ENCODE results near the gene TBCCD1.
A peak's percentile ranks its signal among the peaks of the same experiment; 100 is the strongest.

Gene TBCCD1, protein sequence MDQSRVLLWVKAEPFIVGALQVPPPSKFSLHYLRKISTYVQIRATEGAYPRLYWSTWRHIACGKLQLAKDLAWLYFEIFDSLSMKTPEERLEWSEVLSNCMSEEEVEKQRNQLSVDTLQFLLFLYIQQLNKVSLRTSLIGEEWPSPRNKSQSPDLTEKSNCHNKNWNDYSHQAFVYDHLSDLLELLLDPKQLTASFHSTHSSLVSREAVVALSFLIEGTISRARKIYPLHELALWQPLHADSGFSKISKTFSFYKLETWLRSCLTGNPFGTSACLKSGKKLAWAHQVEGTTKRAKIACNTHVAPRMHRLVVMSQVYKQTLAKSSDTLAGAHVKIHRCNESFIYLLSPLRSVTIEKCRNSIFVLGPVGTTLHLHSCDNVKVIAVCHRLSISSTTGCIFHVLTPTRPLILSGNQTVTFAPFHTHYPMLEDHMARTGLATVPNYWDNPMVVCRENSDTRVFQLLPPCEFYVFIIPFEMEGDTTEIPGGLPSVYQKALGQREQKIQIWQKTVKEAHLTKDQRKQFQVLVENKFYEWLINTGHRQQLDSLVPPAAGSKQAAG

DNA sequence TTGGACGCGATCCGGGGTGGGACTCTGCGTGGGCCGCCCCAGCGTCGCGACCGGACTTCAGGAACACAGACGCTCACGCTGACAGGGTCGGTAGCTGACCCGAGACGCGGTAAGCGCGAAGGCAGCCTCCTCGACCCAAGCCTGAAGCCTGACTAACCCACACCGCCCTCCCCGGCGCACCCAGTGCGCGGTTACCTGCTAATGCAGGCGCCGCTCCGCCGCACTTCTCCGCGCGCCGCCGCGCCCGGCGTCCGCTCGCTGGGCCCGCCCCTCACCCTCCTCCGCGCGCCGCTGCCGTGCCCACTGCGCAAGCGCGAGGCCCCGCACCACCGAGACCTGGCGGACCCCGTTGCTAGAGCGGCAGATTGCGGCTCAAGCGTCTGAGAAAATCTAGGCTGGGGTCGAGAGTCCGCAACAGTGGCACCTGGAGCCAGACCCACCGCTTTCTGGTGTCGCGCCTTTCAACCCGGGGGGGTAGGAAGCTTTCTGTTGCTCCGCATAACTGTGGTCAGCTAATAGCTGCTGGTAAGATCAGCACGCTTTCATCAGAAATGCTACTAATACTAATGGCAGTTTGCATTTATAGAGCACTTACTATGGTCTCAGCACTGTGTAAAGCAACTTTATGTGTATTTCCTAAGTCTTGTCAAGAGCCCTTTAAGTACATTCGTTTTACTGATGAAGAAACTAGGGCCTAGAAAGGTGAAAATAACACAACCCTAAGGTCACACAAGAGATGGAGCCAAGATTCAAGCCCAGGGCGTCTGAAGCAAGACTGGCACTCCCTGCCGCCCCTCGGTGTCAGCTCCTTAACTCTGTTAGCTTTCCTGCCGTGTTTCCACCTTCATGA, at the start of gene TBCCD1:
TBCCD1 (minus strand) TSS at position 268 of the 850 bp plus-strand sequence. CDS start 3,010 bp downstream, outside the sequence.
- Histone ChIP-seq H3K9ac (peak within 1 kb of the TSS; percentile 86 to 94 (median 90)), H3K4me3 (peak within 1 kb of the TSS; percentile 74 to 98 (median 88)), H3K27me3 (no peaks in the 10 kb centered on the region), H3K4me1 (peaks cover 42 to 63% (median 47%) of the 10 kb centered on the region in 10 experiments), H3K27ac (peak within 1 kb of the TSS; percentile 75 to 89 (median 81)), H3K4me2 (peak within 1 kb of the TSS; percentile 85 to 97 (median 95)), H4K20me1 (peaks cover 0 to 14% (median 5%) of the 10 kb centered on the region in 11 experiments; a peak in 8 of 22 replicates), H3K36me3 (peaks cover 5 to 24% (median 23%) of the 10 kb centered on the region in 11 experiments; a peak in 21 of 22 replicates), H3K9me3 (replicated peaks in 1 of 11) (no peaks in the 10 kb centered on the region)
- TF ChIP-seq Cebpa-rat (IDR thresholded peaks at IDR 0.05), result no peak

DNA sequence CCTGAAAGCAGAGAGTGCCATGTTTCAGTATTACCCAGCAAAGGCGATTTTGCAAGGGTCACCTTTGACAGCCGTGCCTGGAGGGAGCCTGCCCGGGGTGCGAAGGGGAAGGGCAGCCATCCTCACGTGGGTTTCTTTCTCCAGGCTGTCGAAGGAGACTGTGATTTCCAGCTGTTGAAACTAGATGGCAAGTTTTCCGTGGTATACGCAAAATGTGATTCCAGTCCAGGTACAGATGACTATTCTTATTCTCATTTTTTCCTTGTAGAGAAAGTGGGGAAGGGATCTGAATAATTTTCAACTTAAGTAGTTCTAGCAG, 49.1 kb upstream of the TBCCD1 start:
- Histone ChIP-seq H3K4me2 (no peak overlapping the region), H3K9ac (no peak overlapping the region), H3K9me3 (replicated peaks in 1 of 11) (no peaks in the 10 kb centered on the region), H3K27me3 (peaks cover 0 to 7% (median 0%) of the 10 kb centered on the region in 11 experiments; a peak in 3 of 22 replicates), H3K36me3 (no peaks in the 10 kb centered on the region), H3K27ac (no peak overlapping the region), H4K20me1 (no peaks in the 10 kb centered on the region), H3K4me3 (no peak overlapping the region), H3K4me1 (peaks cover 5 to 19% (median 13%) of the 10 kb centered on the region in 10 experiments; a peak in 18 of 20 replicates)
- TF ChIP-seq Cebpa-rat (IDR thresholded peaks at IDR 0.05), result no peak

DNA sequence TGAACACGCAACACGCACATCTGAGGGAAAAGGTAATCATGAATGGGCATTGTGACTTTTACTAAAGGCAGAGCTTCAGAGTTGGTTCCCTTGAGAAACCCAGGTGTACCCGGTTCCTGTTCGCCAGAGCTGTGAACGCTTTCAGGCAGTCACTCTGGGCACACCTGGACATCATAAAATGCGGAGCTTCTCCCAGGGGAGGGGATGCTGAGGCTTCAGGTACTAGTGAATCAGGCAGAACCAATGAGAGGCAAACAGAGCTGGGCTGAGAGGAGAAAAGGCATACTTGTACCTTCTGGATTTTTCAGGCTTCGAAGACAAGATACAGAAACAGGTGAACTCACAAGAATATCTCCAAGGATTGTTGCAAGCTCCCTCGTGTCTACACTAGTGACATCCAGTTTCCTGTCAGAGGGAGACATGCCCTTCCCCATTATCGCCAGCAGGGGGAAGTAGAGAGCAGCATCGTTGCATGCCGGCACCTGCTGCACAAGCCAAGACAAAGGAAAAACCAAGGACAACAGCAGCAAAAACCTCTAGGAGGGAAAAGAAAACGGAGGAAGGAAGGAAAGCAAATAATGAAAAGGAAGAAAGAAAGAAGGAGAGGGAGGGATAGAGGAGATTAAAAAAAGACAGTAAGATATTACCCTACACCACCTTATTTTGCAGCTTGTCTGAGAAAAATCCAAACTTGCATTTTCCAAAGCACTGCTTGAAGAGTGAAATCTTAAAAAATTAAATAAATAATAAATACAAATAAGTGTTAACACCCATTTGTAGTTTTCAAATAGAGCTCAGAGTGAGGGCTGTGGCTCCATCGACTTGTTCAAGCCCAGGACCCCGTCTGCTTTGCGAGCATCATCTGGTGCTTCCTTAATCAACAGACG, 47.7 kb upstream of the TBCCD1 start:
- H3K27me3 ChIP-seq, result peaks cover 0 to 7% (median 0%) of the 10 kb centered on the region in 11 experiments; a peak in 3 of 22 replicates
- H3K4me3 ChIP-seq, result no peak overlapping the region
- no peak for TF ChIP-seq Cebpa-rat (IDR thresholded peaks at IDR 0.05)
- H3K9ac ChIP-seq, result no peak overlapping the region
- H3K9me3 ChIP-seq (replicated peaks in 1 of 11), result no peaks in the 10 kb centered on the region
- no peaks in the 10 kb centered on the region for H3K36me3 ChIP-seq
- no peaks in the 10 kb centered on the region for H4K20me1 ChIP-seq
- no peak overlapping the region for H3K27ac ChIP-seq
- H3K4me2 ChIP-seq, result peak overlapping the region; percentile 18 to 73 (median 50); a peak in 19 of 22 replicates
- peaks cover 5 to 19% (median 13%) of the 10 kb centered on the region in 10 experiments; a peak in 18 of 20 replicates for H3K4me1 ChIP-seq

DNA sequence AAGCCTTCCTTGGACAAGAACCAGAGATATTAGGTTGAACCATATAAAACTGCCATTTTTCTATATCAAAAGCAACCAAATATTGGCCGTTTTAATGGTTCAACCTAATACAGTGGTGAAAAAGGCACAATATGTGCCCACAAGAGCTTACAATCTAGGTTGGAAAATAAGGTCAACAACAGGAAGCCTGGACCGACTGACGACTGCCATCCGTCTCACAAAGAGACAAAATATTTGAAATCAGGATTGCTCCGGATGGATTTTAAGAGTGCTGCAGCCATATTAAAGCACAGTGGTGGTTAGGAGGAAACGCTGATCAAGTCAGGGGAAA, 47.1 kb upstream of the TBCCD1 start:
- Histone ChIP-seq H3K9ac (no peak overlapping the region), H3K27ac (no peak overlapping the region), H3K4me3 (no peak overlapping the region), H3K36me3 (no peaks in the 10 kb centered on the region), H3K27me3 (peaks cover 0 to 7% (median 0%) of the 10 kb centered on the region in 11 experiments; a peak in 3 of 22 replicates), H3K9me3 (replicated peaks in 1 of 11) (no peaks in the 10 kb centered on the region), H4K20me1 (no peaks in the 10 kb centered on the region), H3K4me1 (peaks cover 5 to 19% (median 13%) of the 10 kb centered on the region in 10 experiments; a peak in 18 of 20 replicates), H3K4me2 (peak overlapping the region; percentile 18 to 73 (median 50); a peak in 19 of 22 replicates)
- no peak for TF ChIP-seq Cebpa-rat (IDR thresholded peaks at IDR 0.05)

DNA sequence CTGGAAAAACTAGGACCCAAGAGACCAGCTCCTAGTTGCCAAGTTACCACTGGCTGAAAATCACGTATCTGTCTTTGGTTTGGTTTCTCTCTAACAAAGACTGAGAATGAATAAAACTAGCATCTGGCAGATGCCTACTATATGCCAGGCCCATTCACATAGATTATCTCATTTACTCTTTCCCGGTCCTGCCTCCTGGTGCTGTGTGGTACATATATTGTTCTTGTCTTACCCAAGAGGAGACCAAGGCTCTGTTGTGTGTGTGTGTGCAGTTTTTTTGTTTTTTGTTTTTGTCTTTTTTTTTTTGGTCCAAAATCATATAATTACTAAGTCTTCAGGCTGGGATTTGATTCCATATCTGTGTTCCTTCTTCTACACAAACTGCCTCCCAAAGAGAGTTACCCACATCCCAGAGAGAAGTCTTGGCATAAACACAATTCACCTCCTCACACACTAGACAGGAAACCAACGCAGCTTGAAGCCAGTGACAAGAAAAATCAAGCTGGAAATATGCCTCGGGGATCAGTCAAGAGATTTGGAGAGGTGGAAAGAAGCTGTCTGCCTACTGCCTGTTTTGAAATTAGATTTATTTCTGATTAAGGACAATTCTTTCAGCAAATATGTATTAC, 46.6 kb upstream of the TBCCD1 start:
- TF ChIP-seq Cebpa-rat (IDR thresholded peaks at IDR 0.05), result no peak
- no peaks in the 10 kb centered on the region for H4K20me1 ChIP-seq
- H3K9ac ChIP-seq, result no peak overlapping the region
- H3K9me3 ChIP-seq (replicated peaks in 1 of 11), result no peaks in the 10 kb centered on the region
- peak overlapping the region in 6 of 11 experiments; percentile 49 to 73 (median 55); a peak in 6 of 22 replicates for H3K4me2 ChIP-seq
- H3K4me1 ChIP-seq, result peaks cover 5 to 19% (median 13%) of the 10 kb centered on the region in 10 experiments; a peak in 18 of 20 replicates
- no peak overlapping the region for H3K4me3 ChIP-seq
- peaks cover 0 to 7% (median 0%) of the 10 kb centered on the region in 11 experiments; a peak in 3 of 22 replicates for H3K27me3 ChIP-seq
- H3K27ac ChIP-seq, result no peak overlapping the region
- no peaks in the 10 kb centered on the region for H3K36me3 ChIP-seq

DNA sequence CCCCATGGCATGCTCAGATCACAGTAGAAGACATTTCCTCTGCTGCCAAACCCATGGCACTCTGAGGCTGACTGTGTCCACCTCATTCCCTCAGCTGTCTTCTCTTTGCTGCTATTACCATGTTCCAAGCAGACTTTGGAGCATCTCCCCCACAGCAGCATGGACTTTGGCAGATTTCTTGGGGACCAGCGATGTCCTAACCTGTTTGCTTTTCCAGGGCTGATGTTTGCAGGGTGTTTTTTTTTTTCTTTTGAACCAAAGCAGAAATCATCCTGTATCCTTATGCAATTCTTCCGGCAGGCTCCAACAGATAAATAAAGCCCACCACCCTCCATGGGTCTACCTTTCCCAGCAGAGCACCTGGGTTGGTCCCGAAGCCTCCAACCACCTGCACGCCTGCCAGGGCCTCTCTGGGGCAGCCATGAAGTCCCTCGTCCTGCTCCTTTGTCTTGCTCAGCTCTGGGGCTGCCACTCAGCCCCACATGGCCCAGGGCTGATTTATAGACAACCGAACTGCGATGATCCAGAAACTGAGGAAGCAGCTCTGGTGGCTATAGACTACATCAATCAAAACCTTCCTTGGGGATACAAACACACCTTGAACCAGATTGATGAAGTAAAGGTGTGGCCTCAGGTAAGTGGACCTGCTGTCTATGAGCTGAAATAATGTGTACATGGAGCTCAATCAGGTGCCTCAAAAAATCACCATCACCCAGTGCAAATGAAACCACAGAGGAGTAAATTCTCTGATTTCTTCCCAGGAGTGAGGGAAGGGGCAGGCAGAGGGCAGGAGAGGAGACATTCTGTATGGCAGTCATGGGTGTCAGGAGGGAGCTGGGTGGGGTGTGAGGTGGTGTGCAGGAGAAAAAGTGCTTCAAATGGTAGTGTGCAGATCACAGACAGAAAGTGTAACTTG, 45.8 kb upstream of the TBCCD1 start, which contains the start of gene AHSG:
AHSG (plus strand) TSS at position 340 of the 916 bp plus-strand sequence; CDS start at position 422, 82 bp downstream.
- H3K9me3 ChIP-seq (replicated peaks in 1 of 11), result no peaks in the 10 kb centered on the region
- H4K20me1 ChIP-seq, result no peaks in the 10 kb centered on the region
- H3K4me2 ChIP-seq, result peak within 1 kb of the TSS in 3 of 11 experiments; percentile 49 to 53 (median 50); a peak in 2 of 22 replicates
- no peak within 1 kb of the TSS for H3K4me3 ChIP-seq
- H3K36me3 ChIP-seq, result no peaks in the 10 kb centered on the region
- H3K9ac ChIP-seq, result no peak within 1 kb of the TSS
- H3K27ac ChIP-seq, result no peak within 1 kb of the TSS
- TF ChIP-seq Cebpa-rat (IDR thresholded peaks at IDR 0.05), result no peak
- H3K4me1 ChIP-seq, result peaks cover 5 to 19% (median 13%) of the 10 kb centered on the region in 10 experiments; a peak in 18 of 20 replicates
- H3K27me3 ChIP-seq, result peaks cover 0 to 7% (median 0%) of the 10 kb centered on the region in 11 experiments; a peak in 3 of 22 replicates

DNA sequence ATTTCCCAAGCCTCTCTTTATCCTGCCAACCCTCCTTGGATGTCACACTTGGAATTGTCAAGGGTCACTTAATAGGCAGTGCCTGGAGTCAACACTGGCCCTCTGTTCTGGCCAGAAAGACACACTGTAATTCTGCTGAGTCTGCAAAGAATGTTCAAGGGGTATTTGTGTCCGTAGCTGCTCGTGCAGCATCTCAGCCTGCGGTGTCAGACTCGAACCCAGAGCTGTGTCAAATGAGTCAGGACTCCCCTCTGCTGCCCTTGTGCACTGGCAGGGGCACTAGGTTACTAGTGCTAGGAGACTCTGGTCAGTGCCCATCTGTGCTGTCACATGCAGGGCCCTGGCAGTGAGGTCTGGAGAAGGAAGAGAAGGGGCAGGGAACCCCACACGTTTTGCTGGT, 44.9 kb upstream of the TBCCD1 start:
- no peaks in the 10 kb centered on the region for H3K9me3 ChIP-seq (replicated peaks in 1 of 11)
- no peak overlapping the region for H3K9ac ChIP-seq
- no peaks in the 10 kb centered on the region for H4K20me1 ChIP-seq
- H3K27ac ChIP-seq, result no peak overlapping the region
- no peaks in the 10 kb centered on the region for H3K36me3 ChIP-seq
- H3K4me3 ChIP-seq, result no peak overlapping the region
- peaks cover 0 to 7% (median 0%) of the 10 kb centered on the region in 11 experiments; a peak in 3 of 22 replicates for H3K27me3 ChIP-seq
- no peak overlapping the region for H3K4me2 ChIP-seq
- peaks cover 5 to 17% (median 11%) of the 10 kb centered on the region in 10 experiments; a peak in 18 of 20 replicates for H3K4me1 ChIP-seq
- no peak for TF ChIP-seq Cebpa-rat (IDR thresholded peaks at IDR 0.05)
